Neural crest cell (in vitro differentiated cells): ENCODE measurements around the gene ZFAND3. TPM values are rescaled to one million over a fixed set of nuclear protein-coding genes. Genes with fewer than 3 reads are reported as not detected.

Source experiments
- DNase-seq: peaks from one replicate; pipeline ENCODE4 v3.0.0; 2021; ENCODE audit warnings: low read depth, mixed read lengths, low spot score
- H3K27ac Mint-ChIP-seq: one replicate; pipeline ENCODE4 v1.8.0; 2021; ENCODE audit warnings: mild to moderate bottlenecking, mixed read lengths; ENCODE audit not compliant: unreplicated experiment
- H3K27me3 Mint-ChIP-seq: 2 replicates; pipeline ENCODE4 v1.8.0; 2021; ENCODE audit warnings: low read depth, mild to moderate bottlenecking, mixed read lengths
- H3K36me3 Mint-ChIP-seq: 2 replicates; pipeline ENCODE4 v1.8.0; 2021; ENCODE audit warnings: low read depth, mild to moderate bottlenecking, mixed read lengths
- H3K4me1 Mint-ChIP-seq: 2 replicates; pipeline ENCODE4 v1.8.0; 2021; ENCODE audit warnings: mixed read lengths
- H3K4me3 Mint-ChIP-seq: one replicate; pipeline ENCODE4 v1.8.0; 2021; ENCODE audit warnings: mild to moderate bottlenecking, mixed read lengths
- H3K9me3 Mint-ChIP-seq: 2 replicates; pipeline ENCODE4 v1.8.0; 2021; ENCODE audit warnings: mixed read lengths
- CTCF ChIP-seq: fragments of 200-600 bp; sonication (generic); conservative IDR thresholded peaks from 2 replicates; pipeline ENCODE4 v1.5.0; 2021; ENCODE audit warnings: antibody characterized with exemption, mild to moderate bottlenecking
- total RNA-seq: library from RNA; stranded (reverse); gene quantifications from 2 replicates; pipeline ENCODE4 v1.2.1, GENCODE V29; 2021

Gene ZFAND3
- total RNA-seq, 1 donor from 2014 or later, result 65.9 TPM

- Mint-ChIP-seq H3K4me3 (no peak overlapping the region), H3K36me3 (peaks cover 30% of the 10 kb centered on the region), H3K9me3 (peaks cover 9% of the 10 kb centered on the region), H3K27ac (no peak overlapping the region), H3K4me1 (peaks cover 4% of the 10 kb centered on the region), H3K27me3 (no peaks in the 10 kb centered on the region)
- no peak for DNase-seq
- TF ChIP-seq CTCF, result no peak
Observed at GRCh38 chr6:38162493-38163185, 343.1 kb downstream of the ZFAND3 start.

- Mint-ChIP-seq H3K36me3 (peaks cover 25% of the 10 kb centered on the region), H3K27me3 (no peaks in the 10 kb centered on the region), H3K9me3 (peaks cover 9% of the 10 kb centered on the region), H3K27ac (peak overlapping the region; percentile 22), H3K4me3 (no peak overlapping the region), H3K4me1 (peaks cover 4% of the 10 kb centered on the region)
- TF ChIP-seq CTCF, result no peak
- DNase-seq, result no peak
Observed at GRCh38 chr6:38163186-38164130, 343.9 kb downstream of the ZFAND3 start.

- peaks cover 20% of the 10 kb centered on the region for H3K36me3 Mint-ChIP-seq
- DNase-seq, result no peak
- H3K4me3 Mint-ChIP-seq, result no peak overlapping the region
- H3K4me1 Mint-ChIP-seq, result peaks cover 4% of the 10 kb centered on the region
- peaks cover 4% of the 10 kb centered on the region for H3K9me3 Mint-ChIP-seq
- TF ChIP-seq CTCF, result no peak
- peak overlapping the region; percentile 22 for H3K27ac Mint-ChIP-seq
- H3K27me3 Mint-ChIP-seq, result no peaks in the 10 kb centered on the region
Observed at GRCh38 chr6:38164131-38164481, 344.6 kb downstream of the ZFAND3 start.

- H3K9me3 Mint-ChIP-seq, result peaks cover 3% of the 10 kb centered on the region
- H3K27ac Mint-ChIP-seq, result no peak overlapping the region
- peaks cover 14% of the 10 kb centered on the region for H3K36me3 Mint-ChIP-seq
- H3K27me3 Mint-ChIP-seq, result no peaks in the 10 kb centered on the region
- H3K4me1 Mint-ChIP-seq, result peaks cover 5% of the 10 kb centered on the region
- H3K4me3 Mint-ChIP-seq, result no peak overlapping the region
- DNase-seq, result no peak
- TF ChIP-seq CTCF, result no peak
Observed at GRCh38 chr6:38164671-38165108, 345.2 kb downstream of the ZFAND3 start.

GRCh38 chr6:38166411-38167240, 347.1 kb downstream of the ZFAND3 start:
- no peak for TF ChIP-seq CTCF
- Mint-ChIP-seq H3K27ac (no peak overlapping the region), H3K4me1 (peaks cover 20% of the 10 kb centered on the region), H3K27me3 (no peaks in the 10 kb centered on the region), H3K9me3 (no peaks in the 10 kb centered on the region), H3K4me3 (peak overlapping the region; percentile 31), H3K36me3 (no peaks in the 10 kb centered on the region)
- no peak for DNase-seq
